HepG2 (cell line): ENCODE data around the gene PIK3CD. TPM values are rescaled to one million over a fixed set of nuclear protein-coding genes. Genes with fewer than 3 reads are reported as not detected.

Source experiments
- ATAC-seq: fragments of 200-7000 bp; cut with Tn5 transposase; 3 replicates; pipeline ENCODE4 v1.9.1; 2020; ENCODE audit warnings: mild to moderate bottlenecking, moderate library complexity
- BruUV-seq: library from RNA; stranded (reverse); fragments of 400-500 nt; replicated peaks from 2 replicates; lab custom pipeline; 2021; lab: Mats Ljungman, UMichigan
- CTCF ChIA-PET: fragments of 300-600 bp; formaldehyde crosslinking; extraction: SDS; loops from one replicate; lab custom pipeline; 2021; ENCODE audit warnings: low total read pairs, inconsistent platforms, low intra/inter-chr PET ratio; lab: Yijun Ruan, JAX
- POLR2A ChIA-PET: fragments of 350-600 bp; sonication (Branson Sonifier 250); formaldehyde crosslinking; loops from one replicate; lab custom pipeline; 2020; ENCODE audit warnings: antibody characterized with exemption, inconsistent platforms; lab: Yijun Ruan, JAX
- DNase-seq: peaks from one replicate; pipeline ENCODE4 v3.0.0-alpha.2; 2015; ENCODE audit warnings: low spot score
- FAIRE-seq: peaks from 3 replicates; lab custom pipeline; 2011; peaks lifted over from hg19 to GRCh38; lab: Jason Lieb, UNC
- H2AFZ ChIP-seq: one replicate; pipeline ENCODE4 v1.6.1; 2011; ENCODE audit warnings: low read length, inconsistent platforms
- H3K27ac ChIP-seq: fragments of 300-600 bp; 3 replicates; pipeline ENCODE4 v1.8.0; 2011; ENCODE audit warnings: mixed run types, mild to moderate bottlenecking, mixed read lengths, low read length, inconsistent platforms; ENCODE audit not compliant: insufficient read depth; ENCODE audit errors: extremely low read length
- H3K27me3 ChIP-seq, 2 experiments: fragments of 200-600 bp in 1 of 2; 2 replicates in 1 of 2; 3 replicates in 1 of 2; pipeline versions ENCODE4 v1.6.0 to v1.8.0; 2011; ENCODE audit warnings: low read length in 2 of 2, mild to moderate bottlenecking in 2 of 2, moderate library complexity in 2 of 2, inconsistent platforms in 1 of 2; ENCODE audit not compliant: insufficient read depth in 2 of 2, control insufficient read depth in 1 of 2
- H3K36me3 ChIP-seq, 2 experiments: fragments of 200-600 bp in 1 of 2; replicated peaks in 1 of 2; 2 replicates in 1 of 2; 3 replicates in 1 of 2; pipeline versions ENCODE4 v1.5.1 to v1.8.0; 2011; ENCODE audit warnings: low read length in 2 of 2, inconsistent platforms in 1 of 2; ENCODE audit not compliant: insufficient read depth in 2 of 2, control insufficient read depth in 1 of 2
- H3K4me1 ChIP-seq: 2 replicates; pipeline ENCODE4 v1.5.1; 2012; ENCODE audit warnings: low read length, inconsistent platforms; ENCODE audit not compliant: insufficient read depth
- H3K4me2 ChIP-seq: 2 replicates; pipeline ENCODE4 v1.6.0; 2011; ENCODE audit warnings: low read depth, low read length, inconsistent platforms
- H3K4me3 ChIP-seq, 3 experiments: fragments of 200-600 bp in 1 of 3; sonication (generic), shearing (Covaris generic) in 1 of 3; replicated peaks in 1 of 3; 2 replicates each; pipeline ENCODE4 v1.5.1; 2011 to 2016; ENCODE audit warnings: low read length in 3 of 3, inconsistent platforms in 2 of 3, low read depth in 2 of 3, mild to moderate bottlenecking in 2 of 3, control low read depth in 1 of 3, mixed read lengths in 1 of 3; ENCODE audit not compliant: insufficient read depth in 1 of 3
- H3K79me2 ChIP-seq: one replicate; pipeline ENCODE4 v1.6.1; 2011; ENCODE audit warnings: low read length, inconsistent platforms; ENCODE audit not compliant: insufficient read depth
- H3K9ac ChIP-seq: 2 replicates; pipeline ENCODE4 v1.6.0; 2011; ENCODE audit warnings: mild to moderate bottlenecking, low read depth, low read length, inconsistent platforms; ENCODE audit not compliant: insufficient read depth
- H3K9me3 ChIP-seq: 2 replicates; pipeline ENCODE4 v1.5.1; 2012; ENCODE audit warnings: mild to moderate bottlenecking, low read length
- H4K20me1 ChIP-seq: 2 replicates; pipeline ENCODE4 v1.6.0; 2011; ENCODE audit warnings: inconsistent platforms, mild to moderate bottlenecking, low read length, moderate library complexity; ENCODE audit not compliant: insufficient read depth
- EHMT2 ChIP-seq: fragments of 200-600 bp; sonication (generic); IDR thresholded peaks from 2 replicates; pipeline ENCODE4 v1.7.0; 2017; ENCODE audit warnings: antibody characterized with exemption, low read depth, low read length, borderline replicate concordance
- GZF1 ChIP-seq: sonication (generic); formaldehyde crosslinking; IDR thresholded peaks from 2 replicates; pipeline ENCODE4 v1.5.1; 2020; ENCODE audit warnings: mild to moderate bottlenecking, missing genetic modification reagents
- HIVEP1 ChIP-seq: sonication (generic); formaldehyde crosslinking; IDR thresholded peaks from 2 replicates; pipeline ENCODE4 v1.4.0; 2020; ENCODE audit warnings: mild to moderate bottlenecking, missing genetic modification reagents
- MAF1 ChIP-seq: sonication (generic); formaldehyde crosslinking; IDR thresholded peaks from 2 replicates; pipeline ENCODE4 v1.5.0; 2020; ENCODE audit warnings: missing genetic modification reagents, borderline replicate concordance
- PHF20 ChIP-seq: sonication (generic); formaldehyde crosslinking; IDR thresholded peaks from 2 replicates; pipeline ENCODE4 v1.5.0; 2020; ENCODE audit warnings: mild to moderate bottlenecking, missing genetic modification reagents
- SIX4 ChIP-seq: sonication (generic); formaldehyde crosslinking; IDR thresholded peaks from 2 replicates; pipeline ENCODE4 v1.4.0; 2020; ENCODE audit warnings: missing genetic modification reagents
- STAG1 ChIP-seq: sonication (generic); formaldehyde crosslinking; IDR thresholded peaks from 2 replicates; pipeline ENCODE4 v1.4.0; 2020; ENCODE audit warnings: missing genetic modification reagents
- TGIF2 ChIP-seq: IDR thresholded peaks from 2 replicates; pipeline ENCODE4 v1.6.1; 2016; ENCODE audit warnings: control low read depth, missing compliant biosample characterization
- TP53 ChIP-seq: sonication (generic); formaldehyde crosslinking; conservative IDR thresholded peaks from 2 replicates; pipeline ENCODE4 v1.4.0; 2020; ENCODE audit warnings: missing genetic modification reagents
- ZBTB3 ChIP-seq: sonication (generic); formaldehyde crosslinking; IDR thresholded peaks from 2 replicates; pipeline ENCODE4 v1.4.0; 2020; ENCODE audit warnings: low read depth, mild to moderate bottlenecking, moderate library complexity, missing genetic modification reagents, borderline replicate concordance
- ZBTB38 ChIP-seq: sonication (generic); formaldehyde crosslinking; IDR thresholded peaks from 2 replicates; pipeline ENCODE4 v1.5.1; 2020; ENCODE audit warnings: mild to moderate bottlenecking, missing genetic modification reagents
- ZNF232 ChIP-seq: sonication (generic); formaldehyde crosslinking; IDR thresholded peaks from 2 replicates; pipeline ENCODE4 v1.4.0; 2020; ENCODE audit warnings: missing genetic modification reagents, borderline replicate concordance
- ZNF256 ChIP-seq: sonication (generic); formaldehyde crosslinking; conservative IDR thresholded peaks from 2 replicates; pipeline ENCODE4 v1.4.0; 2020; ENCODE audit warnings: missing genetic modification reagents
- ZNF577 ChIP-seq: sonication (generic); formaldehyde crosslinking; IDR thresholded peaks from 2 replicates; pipeline ENCODE4 v1.4.0; 2020; ENCODE audit warnings: mild to moderate bottlenecking, low read depth, missing genetic modification reagents, borderline replicate concordance
- ZNF740 ChIP-seq: sonication (generic); formaldehyde crosslinking; IDR thresholded peaks from 2 replicates; pipeline ENCODE4 v1.4.0; 2020; ENCODE audit warnings: missing genetic modification reagents
- ZUFSP ChIP-seq: sonication (generic); formaldehyde crosslinking; IDR thresholded peaks from 2 replicates; pipeline ENCODE4 v1.9.0; 2021; ENCODE audit warnings: missing genetic modification reagents, mild to moderate bottlenecking, borderline replicate concordance
- WGBS: methylation state at CpG from one replicate; pipeline ENCODE4 v1.1.6; 2017; ENCODE audit warnings: low lambda C conversion rate; 5-methylcytosine and 5-hydroxymethylcytosine counted together
- in situ Hi-C: cut with HindIII; loops from 2 replicates; pipeline ENCODE4 v1.10.0; 2017; ENCODE audit warnings: low pct_unique_long_range_greater_than_20kb; ENCODE audit not compliant: extremely low pct_ligation_motif_present
- intact Hi-C: fragments of 100-400 bp; cut with micrococcal nuclease; formaldehyde crosslinking; loops from one replicate; pipeline ENCODE4 v1.10.0; 2022; ENCODE audit not compliant: unreplicated experiment
- polyA plus RNA-seq, 8 experiments: library from polyadenylated mRNA; depleted of rRNA in 3 of 8; stranded (reverse) in 7 of 8; unstranded in 1 of 8; fragments of >200 nt; fragmentation: Illumina TruSeq in 4 of 8; extraction: Trizol in 4 of 8; gene quantifications; 2 replicates each; pipeline versions ENCODE4 v1.2.1 to v1.2.3, GENCODE V29; 2011 to 2016; ENCODE audit warnings: low read depth in 4 of 8, missing spikeins in 1 of 8, mixed read lengths in 1 of 8; ENCODE audit not compliant: insufficient read depth in 1 of 8
- total RNA-seq, 5 experiments: library from RNA; depleted of rRNA; stranded (reverse); fragments of >200 nt; fragmentation: Illumina TruSeq; extraction: Trizol; gene quantifications; 2 replicates each; pipeline ENCODE4 v1.2.3, GENCODE V29; 2016; ENCODE audit warnings: low read depth in 1 of 5
- TF ChIP-seq, protein P1 (sequence below), 2 experiments: fragments of 450-650 bp in 1 of 2; sonication (generic) in 1 of 2; formaldehyde crosslinking; IDR thresholded peaks; 2 replicates each; pipeline versions ENCODE4 v1.5.0 to v1.8.0; 2020 to 2022; ENCODE audit warnings: mild to moderate bottlenecking in 1 of 2, missing genetic modification reagents in 1 of 2
- TF ChIP-seq, protein P2 (sequence below): sonication (generic); formaldehyde crosslinking; IDR thresholded peaks from 2 replicates; pipeline ENCODE4 v1.8.1; 2023; ENCODE audit warnings: mild to moderate bottlenecking, missing genetic modification reagents
- TF ChIP-seq, protein P3 (sequence below): sonication (generic); formaldehyde crosslinking; IDR thresholded peaks from 2 replicates; pipeline ENCODE4 v1.4.0; 2020; ENCODE audit warnings: missing genetic modification reagents

The PIK3CD gene
- total and polyA plus RNA-seq, 2 of the 13 experiments (the other 11 are each of a cell fraction or from before 2014, with no cell fraction given): 7.1 to 10.0 TPM

DNA sequence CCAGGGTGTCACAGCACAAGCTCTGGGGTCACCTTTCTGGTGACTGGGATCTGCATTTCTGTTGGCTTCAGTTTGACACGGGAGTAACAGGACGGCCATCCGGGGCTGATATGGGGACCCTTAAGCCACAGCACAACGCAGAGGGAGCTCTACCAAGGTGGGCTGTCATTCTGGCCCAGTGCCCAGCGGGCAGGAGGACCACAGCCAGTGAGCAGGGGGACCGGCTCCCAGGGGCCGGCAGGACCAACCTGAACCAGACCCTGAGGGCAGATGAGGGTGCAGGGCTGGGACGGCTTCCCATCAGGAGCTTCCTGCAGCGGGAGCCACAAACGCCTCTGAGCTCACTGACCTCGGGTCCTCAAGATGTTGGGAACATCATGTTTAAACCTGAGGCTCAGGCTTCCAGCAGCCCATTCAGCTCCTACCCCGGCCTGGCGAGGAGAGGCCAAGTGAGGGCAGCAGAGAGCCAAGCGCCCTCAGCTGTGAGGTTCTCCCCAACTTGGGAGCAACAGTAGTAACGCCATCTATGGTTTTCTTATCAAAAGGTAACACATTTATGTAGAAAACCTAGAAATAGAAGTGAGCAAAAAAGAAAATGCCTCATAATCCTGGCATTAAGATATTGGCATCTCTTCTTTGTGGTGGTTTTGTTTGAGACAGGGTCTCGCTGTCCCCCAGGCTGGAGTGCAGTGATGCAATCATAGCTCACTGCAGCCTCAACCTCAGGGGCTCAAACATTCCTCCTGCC is 36.0 kb upstream of the PIK3CD start:
- ChIA-PET POLR2A (interaction anchor here (0.9 kb wide), 1 partner anchor 27 kb away, joined by 3 read pairs; the partner anchor contains the start of gene TMEM201), CTCF (no interaction called here)
- 43% methylated on average over 9 of the region's 16 CpGs for WGBS
- Histone ChIP-seq H3K4me3 (no peak overlapping the region), H4K20me1 (no peaks in the 10 kb centered on the region), H3K4me2 (no peak overlapping the region), H3K79me2 (no peaks in the 10 kb centered on the region), H3K27ac (no peak overlapping the region), H2AFZ (no peak overlapping the region), H3K9ac (no peak overlapping the region), H3K27me3 (peaks cover 0 to 1% of the 10 kb centered on the region in 2 experiments; a peak in 1 of 5 replicates), H3K36me3 (peaks cover 4 to 8% of the 10 kb centered on the region in 2 experiments; a peak in 1 of 5 replicates), H3K4me1 (peaks cover 21% of the 10 kb centered on the region; the same call in 1 of the 2 replicates), H3K9me3 (no peaks in the 10 kb centered on the region)
- in situ Hi-C loops: no loop called here
- BruUV-seq: no TSS peak
- peak; percentile 77 for FAIRE-seq
- peak; percentile 80 for ATAC-seq
- intact Hi-C loops: no loop called here
- peak; percentile 35 for DNase-seq
- TF ChIP-seq ZNF577 (CRISPR knock-in tag) (no peak), ZNF740 (no peak), STAG1 (peak; percentile 58), TP53 (CRISPR knock-in tag) (0 out of 2 replicates have a peak, but pooled peaks have one; percentile 36), EHMT2 (no peak), ZBTB38 (CRISPR knock-in tag) (no peak), PHF20 (CRISPR knock-in tag) (no peak), ZBTB3 (CRISPR knock-in tag) (no peak), MAF1 (CRISPR knock-in tag) (no peak), TGIF2 (CRISPR knock-in tag) (no peak), ZNF256 (0 out of 2 replicates have a peak, but pooled peaks have one; percentile 28), ZNF232 (CRISPR knock-in tag) (no peak), SIX4 (no peak), HIVEP1 (CRISPR knock-in tag) (no peak), ZUFSP (no peak), GZF1 (CRISPR knock-in tag) (no peak)
- TF ChIP-seq, protein P1, sequence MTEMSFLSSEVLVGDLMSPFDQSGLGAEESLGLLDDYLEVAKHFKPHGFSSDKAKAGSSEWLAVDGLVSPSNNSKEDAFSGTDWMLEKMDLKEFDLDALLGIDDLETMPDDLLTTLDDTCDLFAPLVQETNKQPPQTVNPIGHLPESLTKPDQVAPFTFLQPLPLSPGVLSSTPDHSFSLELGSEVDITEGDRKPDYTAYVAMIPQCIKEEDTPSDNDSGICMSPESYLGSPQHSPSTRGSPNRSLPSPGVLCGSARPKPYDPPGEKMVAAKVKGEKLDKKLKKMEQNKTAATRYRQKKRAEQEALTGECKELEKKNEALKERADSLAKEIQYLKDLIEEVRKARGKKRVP (CRISPR knock-in tag; IDR thresholded peaks at IDR 0.05): no peak
- TF ChIP-seq, protein P2, sequence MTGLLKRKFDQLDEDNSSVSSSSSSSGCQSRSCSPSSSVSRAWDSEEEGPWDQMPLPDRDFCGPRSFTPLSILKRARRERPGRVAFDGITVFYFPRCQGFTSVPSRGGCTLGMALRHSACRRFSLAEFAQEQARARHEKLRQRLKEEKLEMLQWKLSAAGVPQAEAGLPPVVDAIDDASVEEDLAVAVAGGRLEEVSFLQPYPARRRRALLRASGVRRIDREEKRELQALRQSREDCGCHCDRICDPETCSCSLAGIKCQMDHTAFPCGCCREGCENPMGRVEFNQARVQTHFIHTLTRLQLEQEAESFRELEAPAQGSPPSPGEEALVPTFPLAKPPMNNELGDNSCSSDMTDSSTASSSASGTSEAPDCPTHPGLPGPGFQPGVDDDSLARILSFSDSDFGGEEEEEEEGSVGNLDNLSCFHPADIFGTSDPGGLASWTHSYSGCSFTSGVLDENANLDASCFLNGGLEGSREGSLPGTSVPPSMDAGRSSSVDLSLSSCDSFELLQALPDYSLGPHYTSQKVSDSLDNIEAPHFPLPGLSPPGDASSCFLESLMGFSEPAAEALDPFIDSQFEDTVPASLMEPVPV (CRISPR knock-in tag): no peak
- TF ChIP-seq, protein P3, sequence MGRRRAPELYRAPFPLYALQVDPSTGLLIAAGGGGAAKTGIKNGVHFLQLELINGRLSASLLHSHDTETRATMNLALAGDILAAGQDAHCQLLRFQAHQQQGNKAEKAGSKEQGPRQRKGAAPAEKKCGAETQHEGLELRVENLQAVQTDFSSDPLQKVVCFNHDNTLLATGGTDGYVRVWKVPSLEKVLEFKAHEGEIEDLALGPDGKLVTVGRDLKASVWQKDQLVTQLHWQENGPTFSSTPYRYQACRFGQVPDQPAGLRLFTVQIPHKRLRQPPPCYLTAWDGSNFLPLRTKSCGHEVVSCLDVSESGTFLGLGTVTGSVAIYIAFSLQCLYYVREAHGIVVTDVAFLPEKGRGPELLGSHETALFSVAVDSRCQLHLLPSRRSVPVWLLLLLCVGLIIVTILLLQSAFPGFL (CRISPR knock-in tag): no peak
